Measurements from ENCODE around the gene CHN1.
A peak's percentile ranks its signal among the peaks of the same experiment; 100 is the strongest.

CHN1 gene

DNA sequence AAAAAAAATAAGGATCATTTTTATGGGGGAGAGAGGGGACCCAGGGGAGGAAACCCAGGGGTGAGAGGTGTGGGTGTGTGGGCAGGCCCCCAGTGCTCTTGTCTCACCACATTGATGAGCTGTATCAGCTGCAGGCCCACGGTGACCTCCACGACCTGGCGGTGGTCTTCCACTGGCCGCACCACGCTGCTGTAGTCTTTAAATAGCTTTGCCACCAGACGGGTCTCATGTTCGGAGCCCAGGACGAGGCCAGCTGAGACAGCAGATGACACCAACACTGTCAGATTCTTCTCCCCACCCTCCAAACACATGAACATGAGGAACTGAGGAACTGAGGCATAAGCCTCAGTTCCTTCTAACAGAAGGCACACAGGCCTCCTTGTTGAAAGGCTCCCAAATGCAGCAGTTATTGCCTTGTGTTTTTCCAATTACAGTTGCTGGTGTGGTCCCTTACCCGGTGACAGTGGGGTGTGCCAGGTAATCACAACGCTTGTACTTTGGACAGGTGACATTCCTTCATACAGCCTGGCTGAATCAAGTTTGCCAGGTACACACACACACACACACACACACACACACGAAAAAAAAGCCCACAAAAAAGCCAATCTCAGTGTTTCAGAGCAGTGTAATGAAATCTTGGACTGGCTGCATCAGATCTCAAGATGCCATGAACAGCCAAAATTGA is 245.7 kb downstream of the CHN1 start:
- DNase-seq, result no peak

DNA sequence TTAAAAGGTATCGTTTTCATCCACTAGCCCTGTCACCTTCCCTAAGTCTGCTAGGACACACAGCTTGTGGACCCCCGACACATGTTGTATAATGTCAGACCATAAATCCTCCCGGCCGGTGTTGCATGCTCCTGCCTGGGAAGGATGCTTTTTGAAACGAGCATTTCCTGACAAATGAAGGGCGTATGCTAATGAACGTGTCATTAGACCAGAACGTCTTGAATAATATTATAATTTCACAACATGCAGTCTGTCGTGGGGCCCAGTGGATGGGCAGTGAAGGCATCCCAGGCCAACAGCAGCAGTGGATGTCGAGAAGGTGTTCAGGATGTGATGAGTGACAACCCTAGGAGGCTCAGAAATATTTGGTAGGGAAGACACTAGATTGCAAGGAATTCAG is 248.4 kb downstream of the CHN1 start:
- no peak for DNase-seq

DNA sequence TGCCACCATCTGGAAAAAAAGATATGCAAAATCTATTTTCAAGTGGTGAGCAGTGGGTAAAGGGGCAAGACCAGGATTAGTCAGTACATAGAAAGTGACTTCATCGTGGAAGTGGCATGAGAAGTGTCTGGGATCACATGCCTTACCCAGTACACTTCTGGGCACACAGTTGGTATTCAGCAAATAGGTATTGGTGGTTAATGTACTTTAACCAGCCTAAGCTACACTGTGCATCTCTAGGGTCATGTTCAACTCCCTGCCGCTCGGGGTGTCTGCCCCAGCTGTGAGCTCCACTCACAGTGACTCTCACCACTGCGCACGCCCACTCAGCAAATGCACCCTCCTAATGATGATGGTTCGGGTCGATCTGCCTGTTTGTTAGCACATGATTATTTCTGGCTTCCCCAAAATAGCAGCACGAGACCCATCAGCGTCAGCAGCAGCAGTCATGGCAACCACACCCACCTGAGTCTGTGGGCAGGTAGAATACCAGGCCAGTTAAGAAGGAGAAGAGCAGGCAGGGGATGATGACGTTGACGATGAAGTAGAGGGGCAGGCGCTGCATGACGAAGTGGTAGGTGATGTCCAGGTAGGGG is 252.0 kb downstream of the CHN1 start:
- no peak for DNase-seq

DNA sequence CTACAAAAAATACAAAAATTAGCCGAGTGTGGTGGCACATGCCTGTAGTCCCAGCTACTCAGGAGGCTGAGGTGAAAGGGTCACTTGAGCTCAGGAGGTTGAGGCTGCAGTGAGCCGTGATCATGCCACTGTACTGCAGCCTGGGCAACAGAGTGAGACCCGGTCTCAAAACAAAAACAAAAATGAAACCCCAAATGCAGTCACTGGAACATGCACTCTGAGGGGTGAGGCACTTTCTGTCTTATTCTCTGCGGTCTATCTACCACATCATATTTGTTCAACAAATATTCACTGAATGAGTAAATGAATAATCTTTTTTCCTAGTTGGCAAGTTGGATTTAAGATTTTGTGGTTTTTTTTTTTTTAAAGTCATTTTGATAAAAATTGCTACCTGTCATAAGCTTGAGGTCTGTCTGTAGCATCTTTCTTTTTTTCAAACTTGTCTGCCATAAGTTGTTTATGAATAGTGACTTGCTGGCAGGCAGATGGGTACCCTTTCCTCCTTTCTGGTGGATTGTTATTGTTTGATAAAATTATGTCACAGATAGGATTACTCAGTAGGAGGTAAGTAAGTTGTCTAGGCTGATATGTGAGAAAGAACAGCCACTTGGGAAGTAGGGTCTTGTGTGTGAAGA is 252.7 kb downstream of the CHN1 start:
- DNase-seq, result no peak

DNA sequence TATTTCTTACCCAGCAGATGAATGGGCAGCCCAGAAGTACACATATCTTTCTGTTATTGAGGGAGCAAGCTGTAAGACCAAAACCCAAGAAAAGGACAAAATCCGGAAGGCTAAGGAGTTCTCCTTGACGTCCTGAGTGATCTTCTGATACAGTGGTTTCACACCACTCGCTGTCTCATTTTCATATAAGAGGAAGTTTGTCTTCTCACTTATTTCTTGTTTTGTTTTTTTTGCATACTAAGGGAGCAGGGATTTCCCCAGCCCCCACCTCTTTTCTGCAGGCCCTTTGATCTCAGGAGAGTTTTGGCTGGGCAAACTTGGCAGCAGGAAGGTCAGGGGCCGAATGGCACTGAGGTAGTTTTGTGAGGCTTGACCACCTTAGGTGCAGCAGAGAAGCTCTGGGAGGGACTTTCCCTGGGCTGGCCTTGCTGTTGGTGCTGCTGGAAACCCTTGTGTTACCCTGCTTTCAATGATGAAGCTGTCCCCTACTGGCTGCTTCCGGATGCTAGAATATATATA is 254.2 kb downstream of the CHN1 start:
- no peak for DNase-seq

DNA sequence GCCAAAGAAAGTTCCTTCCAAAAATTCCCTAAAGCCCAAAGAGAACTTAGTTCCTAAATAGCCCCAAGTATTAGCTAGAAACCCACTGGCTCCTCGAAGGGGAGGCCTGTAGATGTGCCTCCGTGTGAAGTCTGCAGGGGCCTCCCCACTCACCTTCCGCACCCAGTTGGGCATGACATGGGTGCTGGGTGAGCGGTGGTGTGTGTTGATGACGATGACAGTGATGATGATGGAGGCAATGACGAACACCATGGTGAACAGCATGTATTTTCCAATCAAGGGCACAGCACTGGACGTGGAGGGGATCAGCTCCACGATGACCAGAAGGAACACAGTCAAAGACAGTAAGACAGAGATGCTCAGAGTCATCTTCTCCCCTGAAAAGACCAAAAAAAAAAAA is 255.4 kb downstream of the CHN1 start:
- no peak for DNase-seq

DNA sequence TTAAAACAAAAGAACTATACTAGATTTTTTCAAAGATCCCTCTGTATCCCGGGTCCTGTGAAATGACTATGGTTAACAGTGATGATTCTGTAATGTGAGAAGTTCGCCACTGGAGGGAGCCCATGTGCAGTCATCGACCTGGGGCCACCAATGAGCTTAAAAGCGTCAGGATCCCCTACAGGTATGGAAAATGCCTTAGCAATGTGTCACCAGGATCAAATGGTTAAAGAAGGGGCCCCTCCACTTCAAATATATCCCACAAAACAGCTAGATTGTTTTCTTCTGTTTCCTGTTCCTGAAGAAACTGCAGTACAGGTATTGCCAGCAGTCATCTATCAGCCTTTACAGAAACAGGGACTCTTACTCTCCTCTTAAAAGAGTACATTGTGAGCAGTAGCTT is 256.2 kb downstream of the CHN1 start:
- peak; percentile 31 for DNase-seq
